ENCODE results near the gene LAMTOR2.

DNA sequence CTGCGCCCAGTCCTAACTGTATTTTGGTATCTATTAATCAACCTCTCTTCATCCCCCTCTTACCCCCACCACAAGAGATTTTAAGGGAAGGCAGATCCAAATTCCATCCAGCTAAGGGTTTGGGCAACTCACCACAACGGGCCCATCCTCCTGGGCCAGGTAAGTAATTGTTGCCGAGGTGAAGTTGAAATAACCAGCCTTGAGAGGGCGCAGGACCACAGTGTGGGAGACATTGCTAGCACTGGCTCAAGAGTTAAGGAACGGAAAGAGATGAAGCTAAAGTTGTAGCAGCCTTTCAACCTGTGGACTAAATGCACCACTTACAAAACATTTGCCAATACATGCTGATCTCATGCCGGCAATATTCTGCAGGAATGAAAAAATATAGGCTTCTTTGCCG lies 39.8 kb upstream of the LAMTOR2 start:
- TF ChIP-seq, protein P1, sequence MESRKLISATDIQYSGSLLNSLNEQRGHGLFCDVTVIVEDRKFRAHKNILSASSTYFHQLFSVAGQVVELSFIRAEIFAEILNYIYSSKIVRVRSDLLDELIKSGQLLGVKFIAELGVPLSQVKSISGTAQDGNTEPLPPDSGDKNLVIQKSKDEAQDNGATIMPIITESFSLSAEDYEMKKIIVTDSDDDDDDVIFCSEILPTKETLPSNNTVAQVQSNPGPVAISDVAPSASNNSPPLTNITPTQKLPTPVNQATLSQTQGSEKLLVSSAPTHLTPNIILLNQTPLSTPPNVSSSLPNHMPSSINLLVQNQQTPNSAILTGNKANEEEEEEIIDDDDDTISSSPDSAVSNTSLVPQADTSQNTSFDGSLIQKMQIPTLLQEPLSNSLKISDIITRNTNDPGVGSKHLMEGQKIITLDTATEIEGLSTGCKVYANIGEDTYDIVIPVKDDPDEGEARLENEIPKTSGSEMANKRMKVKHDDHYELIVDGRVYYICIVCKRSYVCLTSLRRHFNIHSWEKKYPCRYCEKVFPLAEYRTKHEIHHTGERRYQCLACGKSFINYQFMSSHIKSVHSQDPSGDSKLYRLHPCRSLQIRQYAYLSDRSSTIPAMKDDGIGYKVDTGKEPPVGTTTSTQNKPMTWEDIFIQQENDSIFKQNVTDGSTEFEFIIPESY (IDR thresholded peaks at IDR 0.05) = no peak
- TF ChIP-seq, protein P2, sequence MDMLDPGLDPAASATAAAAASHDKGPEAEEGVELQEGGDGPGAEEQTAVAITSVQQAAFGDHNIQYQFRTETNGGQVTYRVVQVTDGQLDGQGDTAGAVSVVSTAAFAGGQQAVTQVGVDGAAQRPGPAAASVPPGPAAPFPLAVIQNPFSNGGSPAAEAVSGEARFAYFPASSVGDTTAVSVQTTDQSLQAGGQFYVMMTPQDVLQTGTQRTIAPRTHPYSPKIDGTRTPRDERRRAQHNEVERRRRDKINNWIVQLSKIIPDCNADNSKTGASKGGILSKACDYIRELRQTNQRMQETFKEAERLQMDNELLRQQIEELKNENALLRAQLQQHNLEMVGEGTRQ (IDR thresholded peaks at IDR 0.05; ENCODE audit: borderline replicate concordance, low read depth, low read length) = no peak
- no peak for TF ChIP-seq POLR2AphosphoS5 (IDR thresholded peaks at IDR 0.05; ENCODE audit: low read length)

All from GM12878 (cell line).